M059J (cell line): ENCODE measurements around the gene SAA4. TPM values are rescaled to one million over a fixed set of nuclear protein-coding genes. Genes with fewer than 3 reads are reported as not detected.
"Not testable (repeated sequence)": the region's sequence is repeated elsewhere in the genome, so short reads cannot be mapped to it uniquely, and the experiment has no call there.

Source experiments
- DNase-seq: peaks from one replicate; pipeline ENCODE4 v3.0.0-alpha.2; 2012; ENCODE audit warnings: low read depth
- total RNA-seq: library from RNA; depleted of rRNA; stranded (reverse); fragments of >200 nt; shearing (Covaris generic); gene quantifications from 2 replicates; pipeline ENCODE4 v1.2.3, GENCODE V29; 2014

Gene SAA4
- total RNA-seq, 1 experiment from 2014 or later, result not detected

GRCh38 chr11:18247191-18247581 is 10.6 kb upstream of the SAA4 start:
- DNase-seq, result not testable (repeated sequence)

DNA sequence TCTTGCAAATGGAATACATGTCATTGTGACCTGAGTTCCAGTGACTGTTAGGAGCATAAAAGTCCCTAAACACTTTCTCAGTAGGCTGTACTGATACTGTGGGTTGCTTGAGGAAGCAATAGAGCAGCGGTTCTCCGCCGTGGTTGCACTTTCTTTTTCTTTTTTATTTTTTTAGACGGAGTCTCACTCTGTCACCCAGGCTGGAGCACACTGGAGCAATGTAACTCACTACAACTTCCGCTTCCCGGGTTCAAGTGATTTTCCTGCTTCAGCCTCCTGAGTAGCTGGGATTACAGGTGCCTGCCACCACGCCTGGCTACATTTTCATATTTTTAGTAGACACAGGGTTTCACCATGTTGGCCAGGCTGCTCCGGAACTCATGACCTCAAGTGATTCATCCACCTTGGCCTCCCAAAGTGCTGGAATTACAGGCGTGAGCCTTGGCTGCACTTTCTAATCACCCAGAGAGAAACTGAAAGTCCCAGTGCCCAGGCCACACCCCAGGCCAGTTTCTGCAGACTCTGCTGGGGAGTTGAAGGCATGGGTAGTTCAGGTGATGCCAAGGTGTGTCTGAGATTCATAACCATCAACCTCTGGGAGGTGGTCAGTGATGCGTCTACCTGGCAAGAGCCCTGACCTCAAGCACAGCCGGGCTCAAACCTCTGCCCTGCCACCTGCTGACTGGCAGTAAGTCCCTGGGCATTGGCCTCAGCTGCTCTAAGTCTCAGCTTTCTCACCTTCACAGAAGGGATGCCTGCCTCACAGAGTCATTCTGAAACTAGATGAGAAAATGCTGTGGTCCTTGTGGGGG is 10.0 kb upstream of the SAA4 start:
- DNase-seq, result peak; percentile 23

- no peak for DNase-seq
Observed at GRCh38 chr11:18245396-18245795, 8.8 kb upstream of the SAA4 start.

DNA sequence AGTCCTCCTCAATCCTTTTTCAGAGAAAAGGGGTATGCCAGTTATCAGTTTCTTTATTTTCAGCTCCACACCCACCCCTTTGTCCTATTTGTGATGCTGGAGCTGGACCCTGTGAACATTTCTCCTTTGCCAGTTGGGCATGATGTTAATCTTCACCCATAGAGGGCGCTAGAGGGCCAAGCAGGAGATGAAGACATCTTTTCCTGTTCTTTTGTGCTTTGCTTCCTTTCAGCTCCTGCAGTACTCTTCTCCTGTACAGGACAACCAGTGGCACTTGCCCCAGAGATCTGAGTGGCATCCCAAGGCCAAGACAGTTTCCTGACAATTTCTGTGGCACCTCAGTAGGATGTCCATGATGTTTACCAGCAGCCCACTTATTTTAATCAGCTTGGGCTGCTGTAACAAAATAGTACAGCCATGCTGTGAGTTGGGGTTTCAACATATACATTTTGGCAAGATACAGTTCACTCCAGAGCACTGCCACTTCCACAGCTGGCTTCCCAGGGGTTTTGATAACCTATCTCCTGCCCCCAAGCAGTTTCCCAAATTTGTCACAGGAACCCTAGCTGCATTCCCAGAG is 7.3 kb upstream of the SAA4 start:
- DNase-seq, result peak; percentile 76

GRCh38 chr11:18239655-18240054 is 3.1 kb upstream of the SAA4 start:
- no peak for DNase-seq

- no peak for DNase-seq
Observed at GRCh38 chr11:18235394-18236334, 938 bp downstream of the SAA4 start.

DNA sequence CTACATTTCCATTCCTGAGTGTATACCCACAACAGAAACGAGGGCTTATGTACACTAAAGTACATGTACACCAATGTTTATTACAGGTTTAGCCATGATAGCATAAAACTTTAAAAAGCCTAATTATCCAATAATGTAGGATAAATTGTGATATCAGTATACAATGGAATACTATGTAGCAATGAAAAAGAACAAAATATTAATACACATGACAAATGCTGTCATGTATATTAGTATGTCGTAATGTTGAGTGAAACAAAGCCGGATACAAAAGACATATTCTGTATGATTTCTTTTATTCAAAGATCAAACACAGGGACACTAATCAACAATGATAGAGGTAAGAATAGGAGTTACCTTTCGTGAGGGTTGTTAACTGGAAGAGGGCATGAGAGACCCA is 2.7 kb downstream of the SAA4 start:
- no peak for DNase-seq

DNA sequence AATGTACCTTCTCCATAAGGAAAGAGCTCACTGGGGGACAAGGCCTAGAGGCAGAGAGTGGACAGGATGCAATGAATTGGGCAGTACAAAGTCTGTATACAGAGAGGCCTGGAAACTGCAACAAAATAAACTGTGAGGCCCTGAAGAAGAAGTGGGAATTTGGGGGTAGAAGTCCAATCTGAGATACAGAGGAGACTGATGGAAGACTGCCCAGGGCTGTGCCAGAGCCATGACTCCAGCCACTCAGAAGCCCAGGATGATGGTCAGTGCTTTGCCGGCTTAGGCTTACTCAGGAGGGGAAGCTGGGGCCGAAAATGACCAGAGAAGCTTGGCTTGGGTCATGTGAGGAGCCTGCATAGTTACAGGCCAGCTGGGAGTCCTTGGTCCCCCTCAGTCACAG is 5.7 kb downstream of the SAA4 start:
- DNase-seq, result no peak

DNA sequence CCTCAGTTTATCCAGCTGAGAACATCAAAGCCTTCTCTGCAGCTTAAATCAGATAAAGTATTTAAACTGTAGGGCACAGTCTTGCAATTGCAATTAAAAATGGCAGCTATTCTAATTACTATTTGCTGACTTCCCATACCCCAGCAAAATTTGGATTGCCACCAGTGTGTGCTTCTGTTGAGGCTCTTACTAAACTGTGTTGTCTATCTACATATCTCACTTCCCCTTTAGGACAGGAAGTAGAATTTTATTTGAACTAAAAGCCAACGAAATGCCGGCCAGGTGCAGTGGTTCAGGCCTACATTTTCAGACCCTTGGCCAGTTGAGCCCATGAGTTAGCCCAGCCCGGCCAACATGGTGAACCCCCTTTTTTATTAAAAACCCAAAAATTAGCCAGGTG is 7.1 kb downstream of the SAA4 start:
- no peak for DNase-seq

DNA sequence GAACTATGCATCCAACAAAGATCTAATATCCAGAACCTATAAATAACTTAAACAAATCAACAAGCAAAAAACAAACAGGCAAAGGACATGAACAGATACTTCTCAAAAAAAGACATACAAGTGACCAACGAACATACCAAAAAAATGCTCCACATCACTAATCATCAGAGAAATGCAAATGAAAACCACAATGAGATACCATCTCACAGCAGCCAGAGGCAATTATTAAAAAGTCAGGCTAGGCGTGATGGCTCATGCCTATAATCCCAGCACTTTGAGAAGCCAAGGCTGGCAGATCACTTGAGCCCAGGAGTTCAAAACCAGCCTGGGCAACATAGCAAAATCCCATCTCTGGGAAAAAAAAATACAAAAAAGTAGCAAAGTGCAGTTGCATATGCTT is 10.7 kb downstream of the SAA4 start:
- DNase-seq, result peak; percentile 65

DNA sequence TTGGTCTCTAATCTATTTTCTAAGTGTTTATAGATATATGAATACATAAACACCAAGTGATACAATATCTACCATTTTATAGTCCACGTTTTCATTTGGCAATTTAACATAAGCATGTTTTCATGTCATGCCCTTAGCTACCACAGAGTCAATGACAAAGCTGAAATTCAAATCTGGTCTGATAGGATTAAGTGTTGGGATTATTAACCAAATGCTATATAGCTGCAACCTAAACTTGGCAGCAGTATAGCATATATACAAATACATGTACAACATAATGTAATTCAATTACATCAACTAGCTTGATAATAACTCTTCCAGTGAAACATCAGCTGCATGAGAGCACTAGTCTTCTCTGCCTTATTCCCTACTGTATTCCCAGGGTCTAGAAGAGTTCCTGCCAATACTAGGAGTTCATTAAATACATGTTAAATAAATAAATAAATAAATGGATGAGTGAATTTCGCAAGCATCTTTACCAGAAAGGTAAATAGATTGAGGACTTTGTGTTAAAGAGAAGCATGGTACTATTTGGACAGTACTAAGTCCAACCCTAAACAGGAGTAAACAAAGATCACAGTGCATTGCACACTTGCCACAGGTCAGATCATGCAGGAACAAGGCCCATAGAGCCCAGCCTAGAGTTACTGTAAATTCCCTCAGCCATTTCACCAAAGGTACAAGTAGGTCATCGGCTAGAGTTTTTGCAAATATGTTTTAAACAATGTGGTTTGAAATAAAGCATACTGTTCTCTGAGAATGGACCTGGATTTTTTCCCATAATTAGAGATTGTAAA is 12.8 kb downstream of the SAA4 start:
- DNase-seq, result no peak

GRCh38 chr11:18222814-18223421 is 13.7 kb downstream of the SAA4 start:
- no peak for DNase-seq

- DNase-seq, result no peak
Observed at GRCh38 chr11:18221274-18221876, 15.2 kb downstream of the SAA4 start.

DNA sequence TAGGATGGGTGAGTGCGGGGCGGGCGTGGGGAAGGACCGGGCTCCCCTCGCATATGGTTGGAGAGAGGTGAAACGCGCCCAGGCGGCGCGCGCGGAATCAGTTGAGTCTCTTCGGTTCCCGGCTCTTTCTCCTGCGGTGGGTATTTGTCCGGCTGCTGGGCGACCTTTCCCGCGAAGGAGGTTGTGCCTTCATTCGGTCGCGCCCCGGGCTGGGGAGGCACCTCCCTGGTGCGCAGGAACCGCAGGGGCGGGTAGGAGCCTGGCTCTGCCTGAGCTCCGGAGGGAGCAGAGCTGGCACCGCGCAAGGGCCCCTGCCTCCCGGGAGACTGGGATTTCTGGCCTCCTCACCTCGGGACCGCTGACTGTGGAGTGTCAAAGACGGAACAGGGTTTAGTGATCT is 27.5 kb downstream of the SAA4 start:
- DNase-seq, result no peak

GRCh38 chr11:18204771-18205170 is 31.8 kb downstream of the SAA4 start:
- DNase-seq, result no peak

GRCh38 chr11:18204220-18204619 is 32.4 kb downstream of the SAA4 start:
- no peak for DNase-seq

- DNase-seq, result peak; percentile 15
Observed at GRCh38 chr11:18203723-18204122, 32.9 kb downstream of the SAA4 start.

DNA sequence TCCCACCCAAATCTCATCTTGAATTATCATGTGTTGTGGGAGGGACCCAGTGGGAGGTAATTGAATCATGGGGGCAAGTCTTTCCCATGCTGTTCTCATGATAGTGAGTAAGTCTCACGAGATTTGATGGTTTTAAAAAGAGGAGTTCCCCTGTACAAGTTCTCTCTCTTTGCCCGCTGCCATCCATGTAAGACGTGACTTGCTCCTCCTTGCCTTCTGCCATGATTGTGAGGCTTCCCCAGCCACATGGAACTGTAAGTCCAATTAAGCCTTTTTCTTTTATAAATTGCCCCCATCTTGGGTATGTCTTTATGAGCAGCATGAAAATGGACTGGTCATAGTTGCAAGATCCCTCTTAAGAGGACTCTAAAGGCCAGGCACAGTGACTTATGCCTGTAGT is 38.9 kb downstream of the SAA4 start:
- not testable (repeated sequence) for DNase-seq

- no peak for DNase-seq
Observed at GRCh38 chr11:18196532-18196931, 40.1 kb downstream of the SAA4 start.

DNA sequence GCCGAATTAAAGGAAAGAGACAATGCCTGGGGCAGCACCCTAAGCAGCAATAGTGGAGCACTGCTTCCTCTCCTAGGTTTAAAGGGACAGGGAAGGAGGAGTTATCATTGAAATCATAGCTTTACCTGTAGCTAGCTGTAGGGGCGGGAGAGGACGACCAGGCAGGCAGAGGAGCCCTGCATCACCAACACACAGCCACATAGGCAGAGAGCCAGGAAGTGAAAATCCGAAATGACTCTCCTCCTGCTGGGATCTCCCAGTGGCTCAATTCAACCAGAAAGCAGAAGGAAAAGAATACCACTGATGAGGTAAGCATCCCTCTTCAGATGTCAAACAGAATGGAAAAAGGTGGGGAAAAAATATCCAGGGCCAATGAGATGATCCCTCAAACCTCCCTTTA is 43.6 kb downstream of the SAA4 start:
- DNase-seq, result no peak

DNA sequence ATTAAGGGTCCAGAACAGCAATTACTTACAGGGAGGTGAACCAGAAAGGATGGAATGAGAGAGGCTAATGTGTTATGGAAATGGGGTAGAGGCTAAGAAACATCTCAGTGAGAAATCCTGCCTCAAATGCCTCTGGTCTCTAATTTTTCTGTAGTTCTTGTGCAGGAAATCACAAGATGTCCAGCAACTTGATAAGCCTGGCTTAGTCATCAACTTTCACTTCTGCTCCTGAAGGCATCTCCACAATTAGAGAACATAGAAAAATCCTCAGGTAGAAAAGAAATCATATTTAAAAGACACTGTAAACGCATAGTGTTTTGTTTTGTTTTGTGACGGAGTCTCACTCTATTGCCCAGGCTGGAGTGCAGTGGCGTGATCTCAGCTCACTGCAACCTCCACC is 45.2 kb downstream of the SAA4 start:
- no peak for DNase-seq
